Measurements from ENCODE around the gene COPZ2.
"Not testable (repeated sequence)": the region's sequence is repeated elsewhere in the genome, so short reads cannot be mapped to it uniquely, and the experiment has no call there.

COPZ2 gene

DNA sequence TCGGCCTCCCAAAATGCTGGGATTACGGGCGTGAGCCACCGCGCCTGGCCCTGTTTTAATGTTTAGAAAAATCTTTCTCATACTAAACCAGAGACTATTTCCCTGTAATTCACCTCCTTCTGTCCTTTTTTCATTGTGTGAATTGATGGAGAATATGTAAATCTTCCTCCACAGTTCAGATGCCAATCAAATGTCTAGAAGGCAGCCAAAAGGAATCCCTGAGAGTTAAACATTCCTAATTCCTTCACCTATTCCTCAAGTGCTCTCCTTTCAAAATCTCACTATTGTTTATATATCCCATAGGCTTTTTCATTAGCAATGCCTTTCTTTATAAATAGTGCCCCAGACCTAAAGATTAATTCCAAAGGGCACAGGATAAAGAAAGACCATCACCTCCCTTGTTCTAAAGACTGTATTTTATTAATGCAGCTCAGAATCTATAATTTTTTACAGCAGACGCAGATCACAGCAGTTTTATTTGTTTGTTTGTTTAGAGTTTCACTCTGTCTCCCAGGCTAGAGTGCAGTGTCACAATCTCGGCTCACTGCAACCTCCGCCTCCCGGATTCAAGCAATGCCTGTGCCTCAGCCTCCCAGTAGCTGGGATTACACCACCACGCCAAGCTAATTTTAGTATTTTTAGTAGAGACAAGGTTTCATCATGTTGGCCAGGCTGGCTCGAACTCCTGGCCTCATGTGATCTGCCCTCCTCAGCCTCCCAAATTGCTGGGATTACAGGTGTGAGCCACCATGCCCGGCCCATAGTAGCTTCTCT lies 30.5 kb downstream of the COPZ2 start:
- DNase-seq (ENCODE audit: low read depth in 2 of 2), result no peak

DNA sequence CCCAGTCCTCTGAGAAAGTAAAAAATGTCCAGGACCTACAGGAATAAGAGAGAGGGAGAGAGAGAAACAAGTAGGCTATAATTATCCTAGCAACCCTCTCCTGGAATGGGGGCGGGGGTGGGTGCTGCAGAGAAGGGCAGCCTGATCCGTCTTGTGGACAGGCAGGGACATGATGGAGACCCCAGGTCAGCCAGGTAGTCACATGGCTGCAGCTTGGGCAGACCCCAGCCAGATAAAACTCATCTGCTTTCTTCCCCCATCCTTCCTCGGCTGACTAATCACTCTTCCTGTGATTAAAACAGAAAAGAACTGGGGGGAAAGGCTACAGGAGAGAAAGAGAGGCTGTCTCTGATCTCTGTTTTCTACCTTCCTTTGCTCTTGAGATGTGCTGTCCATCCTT lies 32.6 kb downstream of the COPZ2 start:
- no peak for DNase-seq (ENCODE audit: low read depth in 2 of 2)

DNA sequence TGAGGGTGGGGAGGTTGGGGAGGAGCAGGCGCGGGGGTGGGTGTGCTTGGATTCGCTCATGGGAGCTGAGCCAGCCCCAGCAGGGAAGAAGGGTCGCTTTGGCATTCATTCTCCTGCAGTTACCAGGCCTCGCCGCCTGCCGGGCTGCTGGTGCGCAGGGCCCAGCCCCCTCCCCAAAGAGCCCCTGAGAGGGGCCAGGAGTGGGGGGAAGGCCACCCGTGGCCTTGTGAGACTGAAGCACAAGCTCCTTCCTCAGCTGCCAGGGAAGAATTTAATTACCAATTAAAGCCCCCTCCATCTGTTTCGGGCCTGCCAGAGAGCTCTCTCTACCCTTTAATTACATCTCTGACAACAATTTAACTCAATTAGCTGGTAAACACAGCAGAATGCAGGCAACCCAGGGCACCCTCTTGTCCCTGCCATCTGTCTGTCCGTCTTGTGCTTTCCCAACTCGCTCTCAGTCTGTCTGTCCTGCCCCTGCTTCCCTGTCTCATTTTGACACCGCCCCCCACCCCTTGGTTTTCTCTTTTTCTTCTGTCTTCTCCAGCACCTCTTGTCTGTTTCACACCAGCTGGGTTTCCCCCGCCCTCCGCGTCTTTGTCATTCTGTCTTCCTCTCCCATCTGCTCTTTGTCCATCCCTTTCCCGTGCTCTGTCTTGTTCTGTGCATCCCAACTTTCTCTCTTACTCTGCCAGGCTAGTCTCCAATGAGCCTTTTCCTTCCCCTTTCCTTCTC lies 34.0 kb downstream of the COPZ2 start:
- no peak for DNase-seq (ENCODE audit: low read depth in 2 of 2)

DNA sequence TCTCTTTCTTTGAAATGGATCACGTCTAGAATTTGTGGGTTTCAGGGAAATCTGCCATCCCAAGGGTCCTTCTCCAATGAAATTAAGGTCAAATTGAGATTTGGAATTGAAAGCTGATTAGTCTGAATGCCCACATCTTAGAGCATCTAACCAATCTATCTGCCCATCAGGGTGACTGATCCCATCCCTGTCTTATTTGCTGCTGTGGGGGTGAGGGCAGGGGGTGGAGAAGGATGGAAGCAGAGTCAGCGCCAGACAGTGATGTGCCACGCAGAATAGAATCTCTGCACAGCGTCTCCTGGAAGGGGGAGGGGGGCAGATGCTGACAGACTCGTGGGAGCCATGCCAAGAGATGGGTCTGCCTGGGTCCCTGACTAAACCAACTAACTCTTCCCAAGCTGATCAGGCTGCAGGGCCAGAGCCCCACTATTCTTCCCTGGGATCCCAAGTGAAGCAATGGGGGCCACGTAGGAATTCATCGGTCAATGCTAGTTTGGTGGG lies 34.6 kb downstream of the COPZ2 start:
- no peak for DNase-seq (ENCODE audit: low read depth in 2 of 2)

DNA sequence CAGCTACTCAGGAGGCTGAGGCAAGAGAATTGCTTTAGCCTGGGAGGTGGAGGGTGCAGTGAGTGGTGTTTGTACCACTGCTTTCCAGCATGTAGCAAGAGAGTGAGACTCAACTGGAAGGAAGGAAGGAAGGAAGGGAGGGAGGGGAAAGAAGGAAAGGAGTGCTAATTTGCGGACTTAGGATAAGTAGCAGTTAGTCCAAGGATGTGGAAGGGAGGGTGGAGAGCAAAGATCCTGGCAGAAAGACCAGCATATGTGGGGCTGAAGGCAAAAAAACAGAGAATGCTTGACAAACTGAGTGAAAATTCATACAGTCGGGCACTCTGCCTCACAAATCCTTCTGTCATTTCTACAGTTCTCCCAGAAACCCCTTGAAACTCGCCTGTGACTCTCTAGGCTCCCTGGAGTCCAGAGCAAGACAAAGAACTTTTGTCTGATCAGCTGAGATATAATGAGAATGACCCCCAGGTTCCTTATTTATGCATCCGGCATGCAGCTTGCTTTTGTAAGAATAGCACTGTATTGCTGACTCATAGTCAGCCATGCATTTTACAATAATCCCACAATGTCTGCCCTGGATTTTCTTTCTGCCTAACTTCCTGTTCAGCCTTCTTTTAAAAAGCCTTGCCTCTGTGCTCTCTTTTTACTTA lies 35.2 kb downstream of the COPZ2 start:
- DNase-seq (ENCODE audit: low read depth in 2 of 2), result no peak

DNA sequence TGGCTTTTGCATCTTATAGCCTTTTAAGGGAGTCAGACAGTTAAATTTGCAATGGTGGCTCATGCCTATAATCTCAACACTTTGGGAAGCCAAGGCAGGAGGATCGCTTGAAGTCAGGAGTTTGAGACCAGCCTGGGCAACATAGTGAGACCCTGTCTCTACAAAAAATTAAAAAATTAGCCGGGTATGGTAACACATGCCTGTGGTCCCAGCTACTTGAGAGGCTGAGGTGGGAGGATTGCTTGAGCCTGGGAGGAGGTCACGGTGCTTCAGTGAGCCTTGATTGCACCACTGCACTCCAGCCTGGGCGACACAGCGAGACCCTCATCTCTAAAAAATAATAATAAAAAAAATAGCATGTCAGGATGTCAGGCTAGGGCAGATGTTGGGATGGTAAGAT lies 35.9 kb downstream of the COPZ2 start:
- not testable (repeated sequence) for DNase-seq (ENCODE audit: low read depth in 2 of 2)

DNA sequence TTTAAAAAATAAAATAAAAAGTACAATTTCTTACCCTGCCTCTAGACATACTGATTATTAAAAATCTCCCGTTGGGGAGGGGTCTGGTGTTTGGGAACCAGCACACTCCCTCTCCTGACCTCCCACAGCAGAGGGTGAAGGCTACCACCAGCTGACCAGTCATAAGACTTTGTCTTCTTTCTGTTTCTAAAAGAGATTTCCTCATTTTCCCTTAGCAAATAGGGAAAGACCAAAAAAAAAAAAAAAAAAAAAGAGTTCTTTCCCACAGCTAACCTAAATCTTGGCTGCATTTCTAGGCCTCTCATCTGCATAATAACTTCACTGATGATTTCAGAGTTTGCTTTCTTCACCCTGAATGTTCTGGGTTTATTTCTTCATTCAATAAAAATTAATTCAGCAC lies 36.4 kb downstream of the COPZ2 start:
- DNase-seq (ENCODE audit: low read depth in 2 of 2), result no peak

DNA sequence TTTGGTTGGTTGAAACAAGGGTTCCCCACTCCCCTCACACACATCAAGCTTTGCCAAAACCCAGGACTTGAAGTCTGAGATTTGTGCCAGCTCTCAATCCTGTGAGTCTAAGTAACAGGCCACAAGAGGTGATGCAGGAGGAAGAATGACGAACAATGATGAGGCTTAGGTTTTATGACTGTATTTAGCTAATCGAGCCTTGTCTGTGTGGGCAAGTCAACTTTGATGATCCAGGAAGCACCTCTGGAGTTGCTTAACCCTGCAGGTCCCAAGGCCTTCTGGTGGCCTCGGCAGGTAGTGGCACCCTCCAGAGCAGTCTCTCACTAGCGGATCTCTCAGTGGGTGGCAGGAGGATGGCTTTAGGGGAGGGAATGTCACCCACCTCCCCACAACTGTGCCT lies 38.0 kb downstream of the COPZ2 start:
- no peak for DNase-seq (ENCODE audit: low read depth in 2 of 2)

DNA sequence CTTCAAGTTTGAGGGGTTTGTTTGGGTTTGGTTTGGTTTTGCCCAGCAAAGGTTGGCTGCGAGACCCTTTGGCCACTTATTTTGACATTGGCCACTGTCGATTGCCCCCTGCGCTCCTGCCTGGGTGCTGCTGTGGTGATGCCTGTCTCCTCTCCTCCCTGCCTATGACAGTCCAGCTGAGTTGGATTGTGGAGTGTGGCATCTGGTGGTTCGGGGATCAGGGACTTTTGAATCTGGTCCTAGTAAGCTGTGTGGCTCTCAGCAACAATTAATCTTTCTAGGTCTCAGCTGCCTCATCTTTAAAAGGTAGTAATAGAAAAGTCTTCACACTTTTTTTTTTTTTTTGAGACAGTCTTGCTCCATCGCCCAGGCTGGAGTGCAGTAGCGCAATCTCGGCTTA lies 39.6 kb downstream of the COPZ2 start:
- DNase-seq (ENCODE audit: low read depth in 2 of 2), result no peak

DNA sequence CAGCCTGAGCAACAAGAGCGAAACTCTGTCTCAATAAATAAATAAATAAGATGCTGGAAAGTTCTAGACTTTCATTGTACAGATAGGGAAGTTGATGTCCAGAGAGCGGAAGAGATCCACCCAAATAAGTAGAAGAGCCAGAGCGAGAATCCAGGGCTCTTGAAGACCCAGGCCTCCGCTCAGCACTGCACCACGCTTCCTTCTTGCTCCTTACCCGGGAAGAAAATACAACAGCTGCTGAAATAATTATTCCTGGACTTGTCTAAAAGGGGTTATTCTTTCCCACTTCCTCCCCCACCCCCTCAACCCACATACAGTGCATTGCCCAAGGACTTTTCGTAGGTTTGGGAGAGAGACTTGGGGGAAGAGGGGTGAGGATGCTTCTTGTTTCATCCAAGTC lies 40.0 kb downstream of the COPZ2 start:
- DNase-seq (ENCODE audit: low read depth in 2 of 2), result no peak

DNA sequence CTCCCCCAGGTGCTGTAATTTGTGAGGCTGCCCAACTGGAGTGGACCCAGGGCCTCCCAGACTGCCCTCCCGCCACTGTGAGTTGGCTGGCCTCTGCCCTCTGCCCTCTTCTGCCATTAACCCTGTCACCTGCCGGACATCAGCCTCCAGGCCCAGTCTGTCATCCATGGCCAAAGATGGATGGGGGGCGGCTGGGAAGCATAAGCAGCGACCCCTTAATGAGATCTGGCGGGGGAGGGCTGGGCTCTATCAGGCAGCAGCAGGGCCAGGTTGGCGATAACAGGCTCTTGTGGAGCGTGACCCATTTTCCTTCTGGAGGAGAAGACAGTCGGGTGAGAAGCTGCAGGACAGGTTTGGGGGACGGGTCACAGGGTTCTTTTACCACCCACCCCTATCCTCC lies 41.4 kb downstream of the COPZ2 start:
- DNase-seq (ENCODE audit: low read depth in 2 of 2), result no peak

DNA sequence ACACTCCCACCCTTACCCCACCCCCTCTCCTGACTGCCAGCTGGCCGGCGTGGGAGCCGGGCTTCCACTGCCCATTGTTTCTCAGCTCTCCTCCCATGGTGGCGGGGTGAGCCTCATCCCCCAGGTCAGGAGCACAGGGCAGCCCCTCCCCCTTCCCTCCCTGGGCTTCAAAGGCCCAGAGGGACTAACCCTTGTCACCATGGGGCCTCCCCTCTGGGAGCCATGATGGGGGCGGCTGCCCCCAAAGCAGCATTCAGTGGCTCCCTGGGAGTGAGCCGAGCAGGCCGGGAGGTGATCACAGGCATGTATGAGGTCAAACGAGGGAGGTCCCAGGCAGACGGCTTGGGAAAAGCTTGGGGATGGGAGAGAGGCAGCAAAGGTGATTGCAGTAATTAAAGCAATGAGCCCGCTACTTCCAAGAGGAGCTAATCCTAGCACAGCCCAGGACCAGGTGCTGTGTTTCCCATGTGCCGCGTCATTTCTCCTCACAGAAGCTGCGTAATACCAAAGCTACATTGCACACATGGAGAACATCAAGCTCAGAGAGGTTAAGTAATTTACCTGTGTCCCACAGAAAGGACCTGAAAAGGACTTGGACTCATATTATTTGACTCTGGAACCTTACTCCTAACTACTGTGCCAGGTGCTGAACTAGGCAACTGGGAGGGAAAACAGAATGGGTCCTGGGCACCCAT lies 42.2 kb downstream of the COPZ2 start:
- no peak for DNase-seq (ENCODE audit: low read depth in 2 of 2)

DNA sequence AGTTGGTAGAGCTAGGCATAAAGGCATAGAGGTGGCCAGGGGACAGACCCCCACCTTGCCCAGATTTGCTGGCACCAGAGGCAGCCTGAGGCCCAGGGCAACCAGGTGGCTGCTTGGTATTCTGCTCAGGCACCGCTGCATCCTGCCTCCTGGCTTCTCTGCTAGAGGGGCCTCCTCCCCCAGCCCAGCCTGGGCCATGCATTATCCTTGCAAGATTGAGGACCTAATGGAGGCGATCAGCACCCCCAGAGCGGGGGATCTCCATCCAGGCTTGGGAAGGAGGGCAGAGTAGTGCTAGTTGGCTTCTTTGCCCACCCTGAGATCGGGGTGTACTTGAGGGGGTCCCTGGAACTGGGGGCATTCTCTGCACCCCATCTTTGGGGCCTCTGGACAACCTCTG lies 42.9 kb downstream of the COPZ2 start:
- DNase-seq (ENCODE audit: low read depth in 2 of 2), result no peak

DNA sequence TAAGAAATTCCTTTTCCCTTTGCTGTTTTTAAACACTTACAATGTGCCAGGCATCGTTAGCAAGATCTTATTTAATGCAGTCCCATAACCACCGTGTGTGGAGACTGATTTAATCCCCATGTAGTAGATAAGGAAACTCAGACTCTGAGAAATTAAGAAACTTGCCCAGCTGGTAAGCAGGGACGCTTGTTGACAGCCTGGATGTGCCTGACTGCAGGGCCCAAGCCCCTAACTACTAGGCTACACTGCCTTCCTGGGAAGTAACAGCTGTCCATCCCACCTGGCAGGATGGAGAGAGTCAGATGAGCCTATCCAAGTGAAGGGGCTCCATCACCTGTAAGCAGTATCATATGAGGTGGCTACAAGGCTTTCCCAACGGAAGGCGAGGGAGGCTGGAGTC lies 43.6 kb downstream of the COPZ2 start:
- DNase-seq (ENCODE audit: low read depth in 2 of 2), result no peak

DNA sequence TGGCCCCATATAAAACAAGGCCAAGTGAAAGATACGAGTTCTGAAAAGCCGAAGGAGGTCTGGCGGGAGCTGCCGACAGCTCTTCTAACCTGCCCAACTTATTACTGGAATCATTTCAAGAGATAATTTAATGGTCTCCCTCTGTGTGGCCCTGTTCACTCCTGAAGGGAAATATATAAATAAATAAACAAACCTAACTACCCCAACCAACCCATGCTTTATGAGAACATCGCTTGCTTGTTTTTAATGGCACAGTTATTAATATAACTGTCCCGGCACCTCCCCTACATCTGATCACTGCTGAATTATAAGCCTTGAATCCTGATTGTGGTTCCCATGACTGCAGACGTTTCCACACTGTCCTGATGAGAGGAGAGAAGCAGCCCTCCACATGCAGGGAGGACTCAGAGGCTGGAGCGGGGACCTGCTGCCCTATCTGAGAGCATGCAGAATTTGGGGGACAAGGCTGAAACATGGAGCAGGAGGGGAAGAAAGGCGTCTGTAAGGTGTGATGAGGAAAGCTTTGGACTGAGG lies 44.5 kb downstream of the COPZ2 start:
- no peak for DNase-seq (ENCODE audit: low read depth in 2 of 2)

DNA sequence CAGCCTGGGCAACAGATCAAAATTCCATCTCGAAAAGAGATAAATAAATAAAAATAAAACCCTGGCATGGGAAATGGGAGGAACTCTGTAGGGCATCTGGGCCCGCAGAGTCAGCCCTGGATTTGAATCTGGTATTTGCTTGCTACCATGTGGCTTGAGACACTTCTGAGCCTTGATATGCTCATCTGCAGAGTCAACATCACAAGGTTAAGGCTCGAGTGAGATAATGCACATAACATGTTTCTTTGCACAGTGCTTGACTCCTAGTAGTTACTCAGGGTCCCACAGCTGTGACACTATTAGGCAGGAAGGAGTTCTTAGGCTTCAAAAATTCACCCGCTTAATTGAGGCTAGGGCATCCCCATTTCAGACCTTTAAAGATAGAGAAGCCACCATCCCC lies 45.4 kb downstream of the COPZ2 start:
- no peak for DNase-seq (ENCODE audit: low read depth in 2 of 2)

DNA sequence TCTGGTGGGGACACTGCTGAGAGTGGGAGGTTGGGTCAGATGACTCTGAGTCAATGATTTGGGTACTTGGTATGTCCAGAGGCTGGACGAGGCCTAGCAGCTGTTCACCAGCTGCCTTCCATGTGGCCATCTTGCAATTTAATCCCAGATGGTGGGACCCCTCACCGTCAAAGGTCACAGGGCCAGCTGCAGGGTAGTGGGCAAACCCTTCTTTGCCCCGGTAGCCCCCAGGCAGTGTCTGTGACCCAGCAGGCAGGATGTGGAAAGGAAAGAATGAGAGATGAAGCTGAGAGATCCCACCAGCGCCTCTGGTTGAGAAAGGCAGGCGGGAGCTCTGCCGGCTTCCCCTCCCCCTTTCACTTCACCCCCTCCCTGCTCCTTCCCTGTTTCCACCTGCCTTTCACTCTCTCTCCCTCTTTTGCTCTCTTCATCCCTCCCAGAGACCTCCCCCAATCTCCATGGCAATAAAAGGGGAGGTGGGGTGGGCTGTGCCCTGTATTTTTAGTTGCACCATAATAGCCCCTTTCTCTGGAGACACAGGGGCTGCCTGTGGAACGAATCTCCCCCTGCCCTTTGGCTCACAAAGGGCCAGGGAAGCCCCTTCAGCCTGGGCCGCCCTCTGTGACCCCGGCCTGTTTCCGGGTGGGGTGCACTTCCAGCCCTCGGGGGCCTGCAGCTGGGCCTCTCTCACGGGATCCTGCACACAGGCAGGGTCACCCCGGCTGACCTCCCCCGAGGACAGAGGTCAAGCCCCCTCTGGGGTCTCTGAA lies 46.5 kb downstream of the COPZ2 start:
- DNase-seq (ENCODE audit: low read depth in 2 of 2), result no peak

DNA sequence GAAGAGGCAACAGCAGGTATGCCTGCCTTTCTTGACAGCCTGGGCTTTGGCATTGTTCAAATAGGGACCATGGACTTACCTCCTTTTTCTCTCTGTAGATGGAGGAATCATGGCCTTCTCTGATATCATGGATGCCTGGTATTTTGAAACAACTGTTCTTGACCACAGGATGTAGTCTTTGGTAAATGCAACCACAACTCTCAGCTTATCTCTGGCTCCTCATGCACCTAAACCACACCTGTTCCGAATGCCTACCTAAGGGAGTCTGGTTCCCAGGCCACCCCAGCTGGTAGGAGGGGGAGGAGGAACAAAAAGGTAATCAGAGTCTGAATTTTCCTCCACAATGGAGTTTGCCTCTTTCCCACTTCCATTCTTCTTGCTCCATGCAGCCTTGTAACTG lies 47.9 kb downstream of the COPZ2 start:
- DNase-seq (ENCODE audit: low read depth in 2 of 2), result no peak

DNA sequence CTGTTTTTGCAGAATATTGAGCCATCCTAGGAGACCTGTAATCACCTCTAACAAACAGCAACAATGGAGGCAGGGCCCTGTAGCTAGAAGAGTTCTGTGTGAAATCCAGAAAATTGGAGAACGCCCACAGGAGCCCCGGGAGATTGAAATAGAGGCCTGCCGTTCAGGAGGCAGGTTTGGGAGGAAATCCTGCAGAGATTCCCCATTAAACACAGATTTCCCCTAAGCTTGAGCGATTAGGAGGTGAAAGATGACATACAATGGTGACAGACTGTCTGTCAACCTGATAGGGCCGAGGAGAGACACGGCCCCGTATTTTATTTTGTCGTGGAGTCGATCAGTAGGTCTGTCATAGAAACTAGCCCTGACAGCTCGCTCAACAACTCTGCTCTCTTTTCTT lies 48.4 kb downstream of the COPZ2 start:
- DNase-seq (ENCODE audit: low read depth in 2 of 2), result no peak

DNA sequence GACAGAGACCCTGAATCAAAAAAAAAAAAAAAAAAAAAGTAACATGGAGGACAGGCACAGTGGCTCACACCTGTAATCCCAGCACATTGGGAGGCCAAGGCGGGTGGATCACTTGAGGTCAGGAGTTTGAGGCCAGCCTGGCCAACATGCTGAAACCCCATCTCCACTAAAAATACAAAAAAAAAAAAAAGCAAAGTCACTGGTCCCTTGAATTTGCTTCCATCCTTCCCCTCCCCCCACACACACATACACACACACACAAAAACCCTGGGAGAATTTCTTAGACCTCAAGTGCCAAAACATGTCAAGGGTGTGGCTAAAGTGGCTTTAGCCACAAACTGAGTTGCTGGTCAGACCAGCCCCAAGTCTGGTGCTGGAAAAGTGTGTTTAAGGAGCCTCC lies 49.2 kb downstream of the COPZ2 start:
- not testable (repeated sequence) for DNase-seq (ENCODE audit: low read depth in 2 of 2)

DNA sequence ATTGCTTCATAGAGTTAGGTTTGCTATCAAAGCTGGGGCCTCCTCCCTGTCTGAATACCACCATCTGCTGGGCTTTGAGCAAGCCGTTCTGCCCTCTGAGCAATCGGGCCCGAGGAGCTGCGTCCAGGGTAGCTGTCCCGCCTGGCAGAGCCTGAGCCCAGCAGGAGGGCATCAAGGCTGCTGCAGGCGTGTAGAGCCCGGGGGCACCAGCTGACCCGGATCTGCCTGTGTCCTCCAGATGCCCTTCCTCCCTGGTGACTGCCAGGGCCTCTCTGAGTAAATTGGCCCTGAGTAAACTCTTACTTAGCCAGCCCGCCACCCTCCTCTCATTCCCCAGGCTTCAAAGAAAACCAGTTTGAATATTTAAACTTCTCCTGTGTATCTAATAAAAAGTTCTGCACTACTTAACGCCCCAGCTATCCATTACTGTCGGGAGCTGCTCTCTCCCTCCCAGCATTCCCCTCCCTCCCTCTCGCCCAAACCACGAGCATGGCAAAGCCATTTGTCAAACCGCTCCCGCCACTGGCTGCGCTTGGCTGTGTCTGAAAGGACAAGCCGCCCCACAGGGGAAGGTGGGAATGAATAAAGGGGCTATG lies 50.3 kb downstream of the COPZ2 start:
- no peak for DNase-seq (ENCODE audit: low read depth in 2 of 2)
